GM04504 (cell line): ENCODE data around the gene POLR3G.
A peak's percentile ranks its signal among the peaks of the same experiment; 100 is the strongest.

Experiments used
- DNase-seq: peaks from one replicate; pipeline ENCODE4 v3.0.0-alpha.2; 2012; ENCODE audit warnings: low read depth

The POLR3G gene, protein sequence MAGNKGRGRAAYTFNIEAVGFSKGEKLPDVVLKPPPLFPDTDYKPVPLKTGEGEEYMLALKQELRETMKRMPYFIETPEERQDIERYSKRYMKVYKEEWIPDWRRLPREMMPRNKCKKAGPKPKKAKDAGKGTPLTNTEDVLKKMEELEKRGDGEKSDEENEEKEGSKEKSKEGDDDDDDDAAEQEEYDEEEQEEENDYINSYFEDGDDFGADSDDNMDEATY

DNA sequence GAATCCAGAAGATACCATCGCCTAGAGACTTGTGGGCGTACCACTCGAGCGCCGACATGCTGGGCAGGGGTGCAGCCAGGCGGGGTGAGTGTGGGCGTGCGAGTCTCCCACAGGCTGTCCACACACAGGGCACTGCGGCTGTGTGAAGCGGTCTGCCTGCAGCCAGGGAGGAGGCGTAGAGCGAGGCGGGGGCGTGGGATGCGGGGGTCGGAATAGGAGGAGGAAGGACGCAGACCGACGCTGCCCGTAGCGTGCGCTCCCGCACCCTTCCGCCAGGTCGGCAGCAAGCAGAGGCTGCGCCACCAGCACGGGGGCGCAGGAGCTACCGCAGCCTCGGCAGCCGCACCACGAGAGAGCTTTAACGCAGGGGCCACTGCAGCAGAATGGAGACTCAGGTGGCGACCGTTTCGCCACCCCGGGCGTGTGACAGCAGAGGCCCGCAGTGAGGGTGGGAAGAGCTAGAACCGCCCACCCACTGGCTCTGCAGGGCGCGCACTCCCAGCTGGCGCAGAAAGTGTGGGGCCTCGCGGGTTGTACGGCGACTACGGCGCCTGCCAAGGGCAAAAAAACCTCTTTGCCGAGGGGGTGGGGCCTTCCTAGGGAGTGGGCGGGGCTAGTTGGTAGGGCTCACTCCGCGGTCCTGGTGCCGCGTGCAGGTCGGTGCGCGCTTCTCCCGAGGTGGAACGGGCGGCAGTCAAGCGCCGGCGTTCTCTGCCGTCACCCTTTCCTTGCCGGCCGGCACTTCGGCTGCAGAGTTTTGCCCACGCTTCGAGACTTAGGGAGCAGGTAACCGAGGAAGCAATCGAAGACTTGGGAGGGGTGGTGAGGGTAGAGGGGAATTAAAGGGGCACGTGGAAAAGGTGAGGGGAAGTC is at the start of gene POLR3G, which contains the start of gene MBLAC2:
TSS of gene POLR3G (plus strand) at position 630 of the 873 bp plus-strand sequence. CDS start 10,704 bp downstream, outside the sequence.
TSS of gene MBLAC2 (minus strand) at position 537 of the 873 bp plus-strand sequence. CDS start at position 58, 479 bp downstream.
- DNase-seq: peak; percentile 77

DNA sequence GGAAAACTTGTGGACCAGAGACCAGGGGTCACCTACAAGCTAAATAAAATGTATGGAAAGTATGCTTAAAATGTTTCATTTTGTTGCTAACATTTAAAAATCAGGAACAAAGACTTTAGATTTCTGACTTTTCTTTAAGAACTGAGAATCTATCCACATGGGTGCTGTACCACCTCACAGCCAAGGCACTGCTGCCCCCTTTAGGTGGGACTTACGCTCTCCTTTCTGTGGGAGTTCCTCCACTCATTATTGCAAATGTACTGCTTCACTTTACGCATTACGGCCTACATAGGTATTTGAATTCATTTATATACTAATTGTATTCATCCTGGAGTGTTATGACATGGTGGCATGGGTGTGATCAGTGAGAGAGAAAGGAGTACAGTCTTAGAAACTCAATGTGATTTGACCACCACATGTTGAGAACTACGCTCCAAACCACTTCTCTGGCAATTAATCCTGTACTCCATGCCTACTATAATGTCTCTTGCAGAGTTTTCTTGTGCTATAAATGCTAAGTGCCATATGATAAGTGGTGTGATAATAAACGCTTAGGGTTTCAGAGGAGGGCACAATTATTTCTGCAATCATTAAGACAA is 40.4 kb upstream of the POLR3G start:
- DNase-seq: peak; percentile 9

DNA sequence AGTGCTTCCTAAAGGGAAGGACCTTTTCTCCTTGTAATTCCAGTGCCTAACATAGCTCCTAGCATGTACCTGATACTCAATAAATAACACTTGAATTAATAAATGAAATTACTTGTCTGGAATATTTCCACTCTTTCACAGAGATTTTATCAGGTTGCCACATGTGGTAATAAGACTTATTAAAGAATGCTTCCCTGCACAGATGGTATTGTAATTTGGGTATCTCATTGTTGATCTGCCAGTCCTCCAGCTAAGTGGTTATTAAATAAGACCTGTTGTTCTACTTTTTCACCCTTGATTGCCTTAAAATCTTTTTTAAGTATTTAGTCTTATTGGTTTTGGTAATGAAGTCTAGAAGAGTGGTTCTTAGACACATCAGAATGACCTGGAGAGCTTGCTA is 37.0 kb upstream of the POLR3G start:
- no peak for DNase-seq

DNA sequence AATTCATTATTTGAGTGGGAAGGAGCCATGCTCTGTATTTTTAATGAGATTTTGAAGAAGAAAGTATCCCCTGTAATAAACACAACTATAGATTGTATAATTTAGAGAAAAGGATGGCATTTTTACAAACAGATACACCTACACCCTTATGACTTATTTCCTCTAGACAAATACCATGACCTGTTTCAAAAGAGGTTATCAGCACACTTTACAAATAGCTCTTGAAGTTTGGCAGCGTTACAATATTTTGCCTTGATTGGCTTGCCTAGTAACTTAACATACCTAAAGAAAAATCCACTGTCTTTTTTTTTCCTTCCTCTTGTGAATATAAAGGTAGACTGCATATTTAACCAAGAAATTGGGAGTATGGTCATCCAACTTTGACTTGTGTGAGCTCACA is 36.6 kb upstream of the POLR3G start:
- no peak for DNase-seq

DNA sequence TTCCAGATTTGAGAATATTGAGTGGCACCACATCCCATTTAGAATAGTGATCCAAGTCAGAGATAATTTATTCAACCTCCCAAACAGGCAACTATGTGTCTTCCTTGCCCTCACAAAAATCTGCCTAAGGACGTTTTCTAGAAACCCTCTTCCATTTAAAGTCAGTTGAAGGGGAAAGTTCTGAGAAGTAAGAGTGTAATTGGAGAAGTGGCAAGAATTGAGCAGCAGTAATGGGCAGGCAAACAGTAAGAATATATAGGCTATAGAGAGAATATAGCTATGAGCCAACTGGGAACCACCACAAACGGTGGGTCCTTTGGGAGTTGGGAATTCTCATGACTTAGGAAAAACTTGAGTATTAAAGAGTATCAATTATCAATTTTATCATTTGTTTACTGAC is 34.0 kb upstream of the POLR3G start:
- DNase-seq: no peak

DNA sequence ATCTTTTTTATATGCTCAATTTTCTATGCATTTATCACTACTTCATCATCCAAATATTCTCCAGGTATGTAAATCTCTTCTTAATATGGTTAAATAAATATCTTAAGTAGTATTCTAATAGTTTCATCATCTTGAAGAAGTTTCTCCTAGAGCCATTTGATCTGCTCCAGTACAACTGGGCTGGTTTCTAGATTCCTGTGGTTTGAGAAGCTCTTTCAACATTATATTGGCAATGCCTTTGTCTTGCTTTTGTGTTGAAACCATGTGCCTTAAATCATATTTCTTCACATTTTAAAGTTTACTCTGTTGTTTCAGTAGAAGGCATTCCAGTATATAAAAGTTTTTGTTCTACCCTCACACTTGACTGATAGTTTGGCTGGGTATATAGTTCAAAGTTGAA is 27.7 kb upstream of the POLR3G start:
- DNase-seq: peak; percentile 40

DNA sequence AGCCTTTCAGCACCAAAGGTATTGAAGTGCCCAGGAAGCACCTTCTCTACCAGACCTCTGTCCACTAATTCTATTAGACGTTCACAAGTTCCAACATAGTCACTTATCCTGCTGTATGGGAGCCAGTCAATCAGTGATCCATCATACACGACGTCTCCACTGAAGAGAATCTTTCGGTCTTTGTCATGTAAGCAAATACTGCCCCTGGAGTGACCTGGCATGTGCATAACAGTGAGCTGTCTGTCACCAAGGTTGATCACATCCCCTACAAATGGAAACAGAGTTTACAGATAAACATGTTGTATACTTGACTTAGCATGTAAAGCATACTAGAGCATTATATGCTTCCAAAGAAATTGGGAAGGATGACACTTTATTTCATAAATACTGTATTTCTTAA is 13.4 kb upstream of the POLR3G start:
- DNase-seq: no peak

DNA sequence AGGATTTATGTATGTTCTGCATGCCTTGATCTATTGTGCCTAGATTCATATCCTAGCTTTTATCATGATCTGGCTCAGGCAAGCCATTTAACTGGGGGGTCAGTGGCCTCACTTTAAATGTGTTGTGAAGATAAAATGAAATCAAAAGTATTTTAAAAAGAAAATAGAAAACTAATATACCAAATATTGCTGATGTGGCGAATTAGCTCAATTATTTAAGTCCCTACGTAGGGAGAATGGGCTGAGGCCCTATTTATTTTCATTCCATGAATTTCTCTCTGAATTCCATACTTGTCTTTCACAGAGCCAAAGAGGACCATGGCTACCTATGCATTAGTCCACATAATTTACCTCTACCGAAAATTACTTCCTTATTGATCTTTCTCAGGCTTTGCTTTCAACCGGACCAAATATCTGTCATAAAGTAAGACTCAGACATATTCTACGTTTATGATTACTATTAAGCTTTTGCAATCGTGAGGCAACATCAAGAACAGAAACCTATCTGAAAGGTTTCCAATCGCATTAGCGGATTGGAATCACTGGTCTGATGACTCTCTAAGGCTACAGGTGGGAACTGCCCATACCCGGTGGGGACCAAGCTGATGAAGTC is 1.8 kb upstream of the POLR3G start:
- DNase-seq: no peak

DNA sequence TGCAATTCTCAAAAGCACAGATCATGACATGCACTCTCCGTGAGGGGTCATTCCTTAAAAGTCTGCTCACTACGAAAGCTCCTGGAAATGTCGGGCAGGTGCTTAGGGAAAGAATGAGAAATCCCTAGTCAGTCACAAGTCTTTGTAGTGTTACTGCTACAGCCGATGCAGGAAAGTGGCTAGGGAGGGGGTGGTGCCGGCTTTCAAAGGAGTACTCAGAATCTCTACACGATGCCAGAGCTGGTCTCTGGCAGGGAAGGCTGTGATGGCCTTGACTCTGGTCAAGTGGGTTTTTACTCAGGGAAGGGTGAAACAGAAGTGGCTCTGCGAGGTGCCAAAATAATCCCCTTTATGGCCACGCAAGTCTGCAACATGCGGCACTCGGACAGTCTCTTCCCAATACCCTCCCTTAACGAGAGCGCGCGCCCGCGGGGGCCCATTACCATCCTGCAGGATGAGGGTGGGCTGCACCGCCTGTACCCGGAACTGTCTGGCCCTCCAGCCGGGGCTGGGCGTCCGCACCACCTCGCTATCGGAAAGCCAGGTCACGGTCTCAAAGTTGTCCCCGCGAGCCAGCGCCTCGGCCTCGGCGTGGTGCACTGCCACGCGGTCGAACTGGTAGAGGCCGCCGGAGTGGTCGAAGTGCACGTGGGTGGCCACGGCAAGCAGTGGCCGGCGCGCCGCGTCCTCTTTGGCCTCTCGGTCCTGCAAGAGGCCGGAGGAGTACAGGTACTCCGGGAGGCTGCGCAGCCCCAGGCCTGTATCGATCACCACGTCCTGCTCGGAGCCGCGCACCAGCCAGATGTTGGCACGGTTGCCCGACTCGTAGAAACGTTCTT is 1.0 kb upstream of the POLR3G start:
- no peak for DNase-seq

DNA sequence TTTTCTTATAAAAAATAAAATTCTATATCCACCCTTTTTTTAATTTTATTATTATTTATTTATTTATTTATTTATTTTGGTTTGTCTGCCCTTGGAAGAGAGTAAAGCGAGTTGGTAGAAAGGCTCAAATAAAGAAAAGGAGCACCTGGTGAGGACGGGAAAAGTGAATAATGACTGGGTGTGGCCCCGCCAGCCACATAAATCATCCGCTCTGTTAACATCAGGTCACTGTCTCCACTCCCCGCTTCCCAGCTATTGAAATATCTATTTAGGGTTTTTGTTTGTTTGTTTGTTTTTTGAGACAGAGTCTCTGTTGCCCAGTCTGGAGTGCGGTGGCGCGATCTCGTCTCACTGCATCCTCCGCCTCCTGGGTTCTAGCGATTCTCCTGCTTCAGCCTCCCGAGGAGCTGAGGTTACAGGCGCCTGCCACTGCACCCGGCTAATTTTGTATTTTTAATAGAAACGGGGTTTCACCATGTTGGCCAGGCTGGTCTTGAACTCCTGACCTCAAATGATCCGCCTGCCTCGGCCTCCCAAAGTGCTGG is 844 bp downstream of the POLR3G start:
- no peak for DNase-seq

DNA sequence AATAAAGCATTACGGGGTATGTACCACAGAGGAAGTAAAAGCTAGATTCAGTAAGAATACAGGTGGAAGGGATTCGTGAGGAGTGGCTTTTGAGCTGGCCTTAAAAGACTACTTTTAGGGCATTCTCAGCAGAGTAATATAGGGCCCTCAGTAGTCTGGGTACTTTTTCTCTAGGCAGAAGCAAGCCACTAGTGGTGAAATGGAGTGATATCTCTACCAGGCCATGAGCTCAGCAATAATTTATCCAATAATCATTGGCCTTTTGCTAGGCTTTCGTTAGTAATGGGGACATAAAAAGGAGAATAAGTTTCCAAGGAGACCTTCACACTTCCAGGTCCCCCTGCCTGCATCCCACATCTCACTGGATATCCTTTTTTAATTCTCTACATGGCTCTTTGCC is 1.7 kb downstream of the POLR3G start:
- no peak for DNase-seq

DNA sequence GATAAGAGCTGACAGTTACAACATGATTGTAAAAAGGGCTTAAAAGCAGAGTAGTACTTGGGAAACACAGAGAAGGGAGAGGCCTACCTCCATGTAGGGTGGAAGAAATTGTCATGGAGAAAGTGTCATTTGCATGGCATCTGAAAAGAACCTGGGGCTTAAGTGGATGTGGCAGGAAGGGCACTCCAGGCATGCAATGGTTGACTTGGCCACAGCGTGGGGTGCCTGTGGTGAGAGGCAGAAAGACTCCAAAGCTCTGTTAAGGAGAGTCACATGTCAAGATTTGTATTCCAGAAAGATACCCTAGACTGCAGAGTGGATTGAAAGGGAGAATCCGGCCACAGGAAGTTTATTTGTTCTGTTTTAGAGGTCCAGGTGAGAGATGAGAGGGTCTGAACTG is 2.4 kb downstream of the POLR3G start:
- no peak for DNase-seq

DNA sequence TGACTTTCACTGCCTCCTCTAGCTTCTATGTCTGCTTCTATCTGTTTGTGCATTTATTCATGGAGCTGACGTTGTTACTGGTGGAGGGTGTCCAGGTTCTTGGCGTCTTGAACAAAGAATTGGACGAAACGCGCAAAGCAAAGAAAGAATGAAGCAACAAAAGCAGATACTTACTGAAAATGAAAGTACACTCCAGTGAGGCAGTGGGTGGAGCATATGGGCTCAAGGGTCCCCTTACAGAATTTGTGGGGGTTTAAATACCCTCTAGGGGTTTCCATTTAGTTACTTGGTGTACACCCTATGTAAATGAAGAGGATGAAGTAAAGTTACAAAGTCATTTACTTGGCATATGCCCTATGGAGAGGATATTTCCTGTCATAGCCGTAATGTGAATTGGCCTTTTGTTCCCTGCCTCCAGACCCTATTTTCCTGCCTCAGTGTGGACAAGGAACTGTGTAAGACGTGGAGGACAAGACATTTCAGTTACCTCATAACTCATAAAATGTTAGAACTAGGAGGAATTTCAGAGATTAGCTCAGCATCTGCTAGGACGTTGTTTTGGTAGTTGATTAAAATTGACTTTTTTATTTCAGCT is 3.1 kb downstream of the POLR3G start:
- no peak for DNase-seq

DNA sequence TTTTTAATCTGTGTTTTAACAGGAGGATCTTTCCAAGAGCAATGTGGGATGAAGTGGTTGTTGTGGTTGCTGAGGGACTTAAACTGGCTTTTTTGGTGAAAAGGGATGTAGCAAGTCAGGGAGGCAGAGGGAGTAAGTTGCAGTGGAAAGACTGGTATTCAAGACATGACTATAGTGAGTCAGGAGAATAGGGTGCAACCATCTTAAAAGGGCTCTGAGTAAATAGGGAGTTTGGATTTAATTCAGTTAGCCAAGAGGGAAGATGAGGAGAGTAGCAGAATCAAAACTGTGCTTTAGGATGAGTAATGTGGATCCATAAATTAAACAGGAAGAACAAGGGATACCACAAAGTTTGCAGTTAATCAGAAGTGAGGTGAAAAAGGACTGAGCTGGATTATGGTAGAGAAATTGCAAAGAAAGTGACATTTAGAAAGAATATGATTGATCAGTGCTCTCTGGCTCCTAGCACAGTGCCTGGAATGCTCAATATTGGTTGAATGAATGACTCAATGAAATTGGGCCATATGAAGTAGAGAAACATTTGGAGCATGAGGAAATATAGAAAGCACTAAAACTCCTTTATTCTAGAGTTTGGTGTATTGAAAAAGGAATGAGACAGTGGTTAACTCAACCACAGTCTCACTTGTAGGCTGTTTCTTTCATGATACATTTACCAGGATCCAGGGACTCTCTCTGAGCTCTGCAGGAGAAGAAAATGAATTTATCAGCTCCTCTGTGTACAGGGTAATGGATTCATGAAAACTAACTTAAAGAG is 5.1 kb downstream of the POLR3G start:
- no peak for DNase-seq

DNA sequence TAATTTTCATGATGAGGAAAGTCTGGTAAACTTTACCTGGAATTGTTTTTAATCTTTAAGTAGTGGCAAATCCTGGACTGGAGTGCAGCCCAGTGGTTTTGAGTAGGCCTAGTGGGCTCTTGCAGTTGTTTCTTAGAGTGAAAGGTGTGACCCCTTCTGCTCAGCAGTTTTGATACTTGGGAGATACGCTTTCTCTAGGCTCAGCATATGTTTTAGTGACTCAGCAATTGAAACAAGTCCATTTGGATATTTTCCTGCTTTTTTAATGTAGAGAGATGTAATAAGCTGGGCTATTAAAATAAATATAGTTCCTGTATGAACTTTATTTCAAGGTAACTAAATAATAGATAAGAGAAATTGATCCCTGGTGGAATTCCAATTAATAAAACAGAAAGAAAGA is 6.0 kb downstream of the POLR3G start:
- no peak for DNase-seq

DNA sequence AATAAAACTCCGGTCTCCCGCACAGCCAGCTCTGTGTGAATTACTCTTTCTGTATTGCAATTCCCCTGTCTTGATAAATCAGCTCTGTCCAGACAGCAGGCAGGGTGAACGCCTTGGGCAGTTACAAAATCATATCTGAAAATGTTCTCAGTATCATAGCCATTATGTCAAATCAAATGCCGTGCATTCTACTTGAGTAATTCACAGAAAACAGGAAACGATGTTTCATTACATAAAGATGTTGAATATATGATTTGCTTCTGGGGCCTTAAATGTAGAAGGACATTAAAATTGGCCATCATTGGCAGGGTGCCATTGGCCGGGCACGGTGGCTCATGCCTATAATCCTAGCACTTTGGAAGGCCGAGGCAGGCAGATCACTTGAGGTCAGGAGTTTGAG is 8.5 kb downstream of the POLR3G start:
- DNase-seq: no peak

DNA sequence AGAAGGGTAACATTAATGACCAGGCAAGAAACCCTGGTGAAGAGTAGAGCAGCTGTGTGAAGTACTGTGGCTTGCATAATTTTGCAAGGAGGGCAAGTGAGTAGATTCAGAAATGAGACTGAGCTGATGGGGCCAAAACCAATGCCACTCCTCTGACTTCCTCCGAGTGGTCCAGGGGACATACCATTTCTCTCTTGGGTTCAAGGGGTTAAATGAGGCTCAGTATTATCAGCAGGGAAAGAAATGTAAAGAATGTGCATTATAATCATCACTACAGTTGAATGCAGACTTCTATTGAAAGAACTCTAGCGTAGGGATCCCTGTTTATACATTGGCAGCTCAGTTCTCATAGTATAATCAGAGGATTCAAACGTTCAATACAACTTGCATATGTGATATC is 9.9 kb downstream of the POLR3G start:
- no peak for DNase-seq

DNA sequence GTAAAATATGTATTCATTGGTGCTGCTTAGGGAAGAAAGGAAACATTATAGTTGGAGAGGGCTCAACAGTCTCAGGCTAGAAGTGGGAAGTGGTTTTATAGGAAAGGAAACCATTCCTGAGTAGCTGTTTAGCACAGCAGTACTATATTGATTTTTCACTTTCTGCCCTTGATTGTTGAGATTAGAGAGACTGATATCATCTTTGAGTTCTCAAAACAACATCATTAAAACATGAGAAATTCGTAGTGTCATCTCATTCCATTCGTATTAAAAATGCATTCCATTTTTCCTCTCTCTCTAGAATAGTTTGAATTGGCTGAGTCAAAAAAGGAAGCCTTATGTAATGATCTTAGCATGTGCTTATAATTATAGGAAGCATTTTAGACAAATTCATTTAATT is 14.1 kb downstream of the POLR3G start:
- peak; percentile 59 for DNase-seq

DNA sequence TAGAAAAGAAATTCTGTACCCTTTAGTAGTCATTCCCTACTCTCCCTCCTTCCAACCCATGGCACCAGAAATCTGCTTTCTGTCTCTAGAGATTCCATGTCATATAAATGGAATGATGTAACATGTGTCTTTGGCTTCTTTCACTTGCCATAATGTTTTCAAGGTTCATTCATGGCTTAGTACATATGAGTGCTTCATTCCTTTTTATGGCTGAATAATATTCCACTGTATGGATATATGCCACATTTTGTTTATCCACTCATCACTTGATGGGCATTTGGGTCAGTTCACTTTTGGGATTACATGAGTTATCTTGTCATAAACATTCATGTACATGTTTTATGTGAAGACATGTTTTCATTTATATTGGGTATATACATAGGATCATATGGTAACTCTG is 19.4 kb downstream of the POLR3G start:
- no peak for DNase-seq

DNA sequence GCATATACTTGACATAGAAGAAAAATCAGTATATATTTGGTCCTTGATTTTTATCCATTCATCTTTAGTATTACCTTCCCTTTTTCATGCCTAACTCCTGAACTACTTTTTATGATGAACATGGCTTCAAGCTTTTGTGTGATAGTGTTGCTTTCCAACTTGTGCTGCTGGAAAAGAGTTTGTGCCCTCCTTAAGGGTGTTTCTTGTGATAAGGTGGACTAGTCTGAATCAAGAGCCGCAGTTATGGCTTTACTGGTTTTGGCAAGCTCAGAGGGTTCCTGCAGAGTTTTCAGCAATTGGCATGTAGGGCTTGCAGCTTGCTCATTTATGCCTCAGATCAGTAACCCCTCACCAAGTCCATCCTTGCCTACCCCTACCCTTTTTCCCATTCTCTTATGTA is 20.5 kb downstream of the POLR3G start:
- no peak for DNase-seq
